Bronchial epithelial cell (primary cell): Measurements from ENCODE around the gene XNDC1N. TPM values are rescaled to one million over a fixed set of nuclear protein-coding genes. Genes with fewer than 3 reads are reported as not detected.
A peak's percentile ranks its signal among the peaks of the same experiment; 100 is the strongest.

ENCODE experiments used
- DNase-seq: peaks from one replicate; pipeline ENCODE4 v3.0.0-alpha.2; 2010; ENCODE audit warnings: low read depth
- FAIRE-seq: peaks from 2 replicates; lab custom pipeline; 2011; peaks lifted over from hg19 to GRCh38; lab: Jason Lieb, UNC
- H3K27me3 ChIP-seq: 2 replicates; pipeline ENCODE4 v1.5.1; 2011; ENCODE audit warnings: low read length; ENCODE audit not compliant: control insufficient read depth, insufficient read depth
- H3K36me3 ChIP-seq: 2 replicates; pipeline ENCODE4 v1.5.1; 2011; ENCODE audit warnings: low read length; ENCODE audit not compliant: control insufficient read depth, insufficient read depth
- H3K4me3 ChIP-seq: 2 replicates; pipeline ENCODE4 v1.5.1; 2011; ENCODE audit warnings: mild to moderate bottlenecking, low read depth, low read length, control low read depth
- total RNA-seq: library from RNA; depleted of rRNA; stranded (reverse); fragments of >200 nt; gene quantifications from 2 replicates; pipeline ENCODE4 v1.2.1, GENCODE V29; 2014
- TF ChIP-seq, protein P1 (sequence below): IDR thresholded peaks from 2 replicates; pipeline ENCODE4 v1.5.1; 2011; ENCODE audit warnings: mild to moderate bottlenecking, moderate library complexity, low read length, control low read depth, inconsistent platforms; ENCODE audit not compliant: insufficient read depth, severe bottlenecking

Gene XNDC1N, protein sequence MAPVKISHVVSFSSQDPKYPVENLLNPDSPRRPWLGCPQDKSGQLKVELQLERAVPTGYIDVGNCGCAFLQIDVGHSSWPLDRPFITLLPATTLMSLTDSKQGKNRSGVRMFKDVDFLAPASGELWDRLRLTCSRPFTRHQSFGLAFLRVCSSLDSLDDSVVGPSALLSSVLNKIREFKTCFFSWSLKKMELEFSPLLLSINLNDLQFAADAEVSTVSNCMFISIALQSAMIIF
- 5.9 and 6.1 TPM in 2 replicates for total RNA-seq

DNA sequence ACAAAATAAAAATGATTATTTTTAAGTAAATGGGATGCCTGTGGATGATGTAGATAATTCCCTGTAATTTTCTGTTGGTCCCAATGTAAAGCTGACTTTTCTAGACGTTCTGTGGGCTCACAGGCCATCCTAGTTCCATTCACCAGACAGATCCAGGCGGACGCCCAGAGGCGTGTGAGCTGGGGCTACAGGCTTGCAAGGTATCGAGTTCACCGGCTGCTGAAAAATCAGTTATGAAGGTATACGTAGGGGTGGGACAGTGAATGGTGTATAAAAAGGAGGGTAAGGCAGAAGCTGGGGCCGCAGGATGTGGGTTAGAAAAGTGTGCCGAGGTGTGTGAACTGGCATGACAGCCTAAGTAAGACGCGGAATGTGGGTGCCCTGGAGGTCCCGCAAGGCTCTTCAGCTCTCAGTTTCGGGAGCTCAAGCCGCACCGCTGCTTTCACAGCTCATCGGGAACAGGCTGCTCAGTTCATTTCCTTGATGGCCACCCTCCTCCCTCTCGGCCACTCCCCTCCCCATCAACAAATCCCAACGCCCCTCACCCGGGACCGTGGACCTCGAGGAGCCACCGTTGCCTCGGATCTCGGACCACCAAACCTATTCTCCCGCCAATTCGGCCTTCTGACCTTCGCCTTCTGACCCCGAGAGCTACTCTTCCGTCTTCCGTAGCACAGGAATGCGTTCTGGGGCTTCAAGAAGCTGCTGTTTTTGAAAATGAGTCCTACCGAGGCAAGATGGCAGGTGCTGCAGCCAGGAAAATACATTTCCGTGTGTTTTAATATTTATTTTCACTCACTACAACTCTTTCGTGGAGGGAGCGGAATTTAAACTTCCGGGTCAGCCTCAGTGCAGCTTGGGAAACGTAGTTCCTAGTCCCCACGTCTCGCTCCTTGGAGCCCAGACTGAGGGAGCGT is at the start of gene XNDC1N:
Gene XNDC1N (minus strand): TSS at position 775 of the 917 bp plus-strand sequence. CDS start 5,241 bp downstream, outside the sequence.
- peak; percentile 83 for DNase-seq
- H3K27me3 ChIP-seq: no peaks in the 10 kb centered on the region
- peaks cover 1% of the 10 kb centered on the region for H3K36me3 ChIP-seq
- TF ChIP-seq, protein P1, sequence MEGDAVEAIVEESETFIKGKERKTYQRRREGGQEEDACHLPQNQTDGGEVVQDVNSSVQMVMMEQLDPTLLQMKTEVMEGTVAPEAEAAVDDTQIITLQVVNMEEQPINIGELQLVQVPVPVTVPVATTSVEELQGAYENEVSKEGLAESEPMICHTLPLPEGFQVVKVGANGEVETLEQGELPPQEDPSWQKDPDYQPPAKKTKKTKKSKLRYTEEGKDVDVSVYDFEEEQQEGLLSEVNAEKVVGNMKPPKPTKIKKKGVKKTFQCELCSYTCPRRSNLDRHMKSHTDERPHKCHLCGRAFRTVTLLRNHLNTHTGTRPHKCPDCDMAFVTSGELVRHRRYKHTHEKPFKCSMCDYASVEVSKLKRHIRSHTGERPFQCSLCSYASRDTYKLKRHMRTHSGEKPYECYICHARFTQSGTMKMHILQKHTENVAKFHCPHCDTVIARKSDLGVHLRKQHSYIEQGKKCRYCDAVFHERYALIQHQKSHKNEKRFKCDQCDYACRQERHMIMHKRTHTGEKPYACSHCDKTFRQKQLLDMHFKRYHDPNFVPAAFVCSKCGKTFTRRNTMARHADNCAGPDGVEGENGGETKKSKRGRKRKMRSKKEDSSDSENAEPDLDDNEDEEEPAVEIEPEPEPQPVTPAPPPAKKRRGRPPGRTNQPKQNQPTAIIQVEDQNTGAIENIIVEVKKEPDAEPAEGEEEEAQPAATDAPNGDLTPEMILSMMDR: no peak
- H3K4me3 ChIP-seq: peak within 1 kb of the TSS; percentile 93
- no peak for FAIRE-seq

DNA sequence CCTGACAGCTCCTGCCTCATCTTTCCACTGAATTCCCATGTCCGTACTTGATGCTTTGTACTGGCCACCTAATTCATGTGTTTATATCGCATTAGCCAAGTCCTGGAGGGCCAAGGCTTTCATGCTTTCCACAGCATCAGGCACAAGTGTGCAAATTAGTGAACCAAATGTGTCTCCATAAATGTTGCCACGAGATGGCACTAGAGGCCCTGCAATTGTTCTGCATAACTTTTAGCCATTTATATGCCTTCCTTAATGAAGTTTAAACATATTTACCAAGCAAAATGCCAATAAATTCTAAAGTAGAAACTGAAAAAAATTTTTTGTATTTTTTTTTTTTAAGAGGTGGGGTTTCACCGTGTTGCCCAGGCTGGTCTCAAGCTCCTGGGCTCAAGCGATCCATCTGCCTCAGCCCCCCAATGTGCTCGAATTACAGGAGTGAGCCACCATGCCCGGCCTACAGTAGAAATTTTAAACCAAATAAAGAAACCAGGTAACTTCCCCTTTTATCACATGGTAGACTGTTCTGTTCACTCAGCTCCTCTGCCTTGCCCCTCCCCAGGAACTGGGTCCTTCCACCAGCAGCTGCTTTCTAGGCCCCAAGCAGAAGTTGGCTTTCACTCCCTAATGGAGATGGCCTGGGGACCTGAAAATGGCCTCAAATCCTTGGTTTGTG is 49.5 kb upstream of the XNDC1N start:
- Histone ChIP-seq H3K4me3 (no peak overlapping the region), H3K27me3 (no peaks in the 10 kb centered on the region), H3K36me3 (no peaks in the 10 kb centered on the region)
- peak; percentile 54 for DNase-seq
- no peak for FAIRE-seq
- TF ChIP-seq, protein P1: peak; percentile 56

DNA sequence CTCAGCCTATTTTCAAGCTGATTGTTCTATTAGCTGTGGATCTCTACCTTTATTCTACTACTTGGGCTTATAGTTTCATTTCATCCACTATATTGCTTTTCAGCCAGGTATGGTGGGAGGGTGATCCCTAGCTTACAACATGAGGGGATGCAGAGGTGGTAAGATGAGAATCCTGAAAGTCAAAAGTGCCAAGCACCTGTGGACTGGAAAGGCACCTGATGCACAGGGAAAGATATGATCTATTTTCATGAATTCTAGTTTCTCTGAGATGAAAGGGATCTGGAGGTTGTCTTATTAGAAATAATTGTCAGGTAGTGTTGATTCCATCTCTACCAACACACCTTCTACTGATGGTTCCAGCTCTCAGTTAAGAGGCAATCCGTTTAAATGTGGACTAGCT is 48.7 kb upstream of the XNDC1N start:
- H3K4me3 ChIP-seq: no peak overlapping the region
- FAIRE-seq: no peak
- H3K27me3 ChIP-seq: no peaks in the 10 kb centered on the region
- TF ChIP-seq, protein P1: no peak
- H3K36me3 ChIP-seq: no peaks in the 10 kb centered on the region
- no peak for DNase-seq

DNA sequence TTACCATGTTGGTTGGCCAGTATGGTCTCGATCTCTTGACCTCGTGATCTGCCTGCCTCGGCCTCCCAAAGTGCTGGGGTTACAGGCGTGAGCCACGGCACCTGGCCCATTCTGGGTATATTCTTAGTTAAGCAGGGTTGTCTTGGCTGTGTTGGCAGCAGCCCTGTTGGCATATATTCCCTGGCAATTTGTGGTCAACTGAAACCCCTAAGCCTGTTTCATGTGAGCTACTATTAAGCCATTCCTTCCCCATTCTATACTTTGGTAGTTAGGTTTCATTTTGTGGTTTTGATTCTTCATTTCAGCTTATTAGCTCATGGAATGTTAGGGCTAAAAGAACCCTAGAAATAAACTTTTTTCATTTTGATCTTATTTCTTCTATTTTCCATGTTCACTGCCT is 48.2 kb upstream of the XNDC1N start:
- Histone ChIP-seq H3K27me3 (no peaks in the 10 kb centered on the region), H3K4me3 (no peak overlapping the region), H3K36me3 (no peaks in the 10 kb centered on the region)
- TF ChIP-seq, protein P1: no peak
- DNase-seq (no peak), FAIRE-seq (no peak)

DNA sequence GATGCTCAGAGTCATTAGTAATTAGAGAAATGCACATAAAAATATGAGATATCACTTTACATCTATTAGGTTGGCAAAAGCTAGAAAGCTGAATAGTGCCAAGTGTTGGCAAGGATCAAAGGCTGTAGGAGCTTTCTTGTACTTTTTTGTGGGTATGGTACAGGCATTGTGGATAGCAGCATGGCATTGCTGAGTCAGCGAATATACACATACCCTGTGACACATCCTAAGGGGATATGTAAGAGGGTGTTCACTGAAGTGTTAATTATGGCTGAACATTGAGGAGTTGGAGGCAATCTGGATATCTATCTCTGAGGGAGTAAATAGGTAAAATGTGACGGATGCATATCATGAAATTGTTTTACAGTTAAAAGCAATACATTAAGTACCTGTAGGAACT is 43.3 kb upstream of the XNDC1N start:
- no peak for DNase-seq
- Histone ChIP-seq H3K4me3 (no peak overlapping the region), H3K36me3 (no peaks in the 10 kb centered on the region), H3K27me3 (no peaks in the 10 kb centered on the region)
- TF ChIP-seq, protein P1: no peak
- no peak for FAIRE-seq
